ENCODE results near the gene ADAMTS18.
"Not testable (repeated sequence)": the region's sequence is repeated elsewhere in the genome, so short reads cannot be mapped to it uniquely, and the experiment has no call there.

The ADAMTS18 gene, protein sequence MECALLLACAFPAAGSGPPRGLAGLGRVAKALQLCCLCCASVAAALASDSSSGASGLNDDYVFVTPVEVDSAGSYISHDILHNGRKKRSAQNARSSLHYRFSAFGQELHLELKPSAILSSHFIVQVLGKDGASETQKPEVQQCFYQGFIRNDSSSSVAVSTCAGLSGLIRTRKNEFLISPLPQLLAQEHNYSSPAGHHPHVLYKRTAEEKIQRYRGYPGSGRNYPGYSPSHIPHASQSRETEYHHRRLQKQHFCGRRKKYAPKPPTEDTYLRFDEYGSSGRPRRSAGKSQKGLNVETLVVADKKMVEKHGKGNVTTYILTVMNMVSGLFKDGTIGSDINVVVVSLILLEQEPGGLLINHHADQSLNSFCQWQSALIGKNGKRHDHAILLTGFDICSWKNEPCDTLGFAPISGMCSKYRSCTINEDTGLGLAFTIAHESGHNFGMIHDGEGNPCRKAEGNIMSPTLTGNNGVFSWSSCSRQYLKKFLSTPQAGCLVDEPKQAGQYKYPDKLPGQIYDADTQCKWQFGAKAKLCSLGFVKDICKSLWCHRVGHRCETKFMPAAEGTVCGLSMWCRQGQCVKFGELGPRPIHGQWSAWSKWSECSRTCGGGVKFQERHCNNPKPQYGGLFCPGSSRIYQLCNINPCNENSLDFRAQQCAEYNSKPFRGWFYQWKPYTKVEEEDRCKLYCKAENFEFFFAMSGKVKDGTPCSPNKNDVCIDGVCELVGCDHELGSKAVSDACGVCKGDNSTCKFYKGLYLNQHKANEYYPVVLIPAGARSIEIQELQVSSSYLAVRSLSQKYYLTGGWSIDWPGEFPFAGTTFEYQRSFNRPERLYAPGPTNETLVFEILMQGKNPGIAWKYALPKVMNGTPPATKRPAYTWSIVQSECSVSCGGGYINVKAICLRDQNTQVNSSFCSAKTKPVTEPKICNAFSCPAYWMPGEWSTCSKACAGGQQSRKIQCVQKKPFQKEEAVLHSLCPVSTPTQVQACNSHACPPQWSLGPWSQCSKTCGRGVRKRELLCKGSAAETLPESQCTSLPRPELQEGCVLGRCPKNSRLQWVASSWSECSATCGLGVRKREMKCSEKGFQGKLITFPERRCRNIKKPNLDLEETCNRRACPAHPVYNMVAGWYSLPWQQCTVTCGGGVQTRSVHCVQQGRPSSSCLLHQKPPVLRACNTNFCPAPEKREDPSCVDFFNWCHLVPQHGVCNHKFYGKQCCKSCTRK (N-terminal part only)

DNA sequence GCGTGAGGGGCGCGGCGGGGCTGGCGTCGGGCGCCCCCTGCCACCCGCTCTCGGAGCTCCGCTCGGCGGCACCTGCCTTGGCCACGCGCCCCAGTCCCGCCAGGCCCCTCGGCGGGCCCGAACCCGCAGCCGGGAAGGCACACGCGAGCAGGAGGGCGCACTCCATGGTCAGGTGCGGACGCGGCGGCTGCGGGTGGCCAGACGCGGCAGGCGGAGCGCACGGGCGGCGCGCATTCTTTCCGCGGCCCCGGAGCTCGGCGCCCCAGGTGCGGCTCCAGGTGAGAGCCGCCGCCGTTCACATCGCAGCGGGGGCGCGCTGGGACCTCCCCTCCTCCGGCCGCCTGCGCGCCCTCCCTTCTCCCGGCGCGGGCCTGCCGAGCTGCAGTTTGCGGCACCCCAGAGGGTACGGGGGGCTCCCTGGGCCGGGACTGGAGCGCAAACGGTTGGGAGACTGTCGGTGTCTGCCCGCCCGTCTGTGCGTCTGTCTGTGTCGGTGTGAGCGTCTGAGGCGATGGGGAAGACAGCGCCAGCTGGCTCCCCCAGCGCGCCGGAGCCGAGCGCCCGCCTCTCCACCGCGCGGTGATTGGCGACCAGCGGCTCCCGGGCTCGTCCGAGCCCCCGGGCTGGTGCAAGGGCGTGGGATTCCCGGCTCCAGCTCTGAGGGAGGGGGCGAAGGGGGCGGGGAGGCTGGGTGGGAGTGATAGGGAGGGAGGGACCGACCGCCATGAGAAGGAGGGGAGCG is at the start of gene ADAMTS18:
TSS of gene ADAMTS18 (minus strand) at position 505 of the 742 bp plus-strand sequence. CDS start at position 166, 339 bp downstream.
- DNase-seq (ENCODE audit: low read depth) = no peak

DNA sequence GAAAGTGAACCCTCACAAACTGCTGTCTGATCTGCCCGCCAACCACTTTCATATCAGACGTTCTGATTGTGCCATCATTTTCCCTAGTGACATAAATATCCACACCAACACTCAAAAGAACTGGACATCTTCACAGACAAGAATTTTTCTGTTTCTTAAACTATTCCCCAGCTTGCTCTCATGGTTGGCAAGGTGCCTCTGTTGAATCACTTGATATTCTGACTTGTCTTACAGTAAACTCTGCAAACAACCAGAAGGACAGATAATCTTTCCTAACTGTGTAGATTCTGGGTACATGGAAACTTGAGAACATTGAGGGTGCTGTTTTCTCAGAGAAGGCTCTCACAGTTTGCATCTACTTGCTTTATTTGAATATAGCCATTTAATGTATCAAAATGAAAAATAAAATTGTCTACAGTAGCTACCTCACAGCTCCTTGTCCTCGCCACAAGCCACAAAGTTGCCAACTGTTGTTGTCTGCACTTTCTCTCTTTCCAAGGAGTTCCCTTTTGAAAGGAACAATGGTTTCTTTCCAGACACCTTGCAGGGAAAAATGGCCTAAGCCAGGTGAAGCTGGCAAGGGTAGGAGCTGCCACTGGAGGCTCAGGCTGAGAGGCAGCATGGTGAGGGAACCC is 46.0 kb upstream of the ADAMTS18 start:
- DNase-seq (ENCODE audit: low read depth) = no peak

DNA sequence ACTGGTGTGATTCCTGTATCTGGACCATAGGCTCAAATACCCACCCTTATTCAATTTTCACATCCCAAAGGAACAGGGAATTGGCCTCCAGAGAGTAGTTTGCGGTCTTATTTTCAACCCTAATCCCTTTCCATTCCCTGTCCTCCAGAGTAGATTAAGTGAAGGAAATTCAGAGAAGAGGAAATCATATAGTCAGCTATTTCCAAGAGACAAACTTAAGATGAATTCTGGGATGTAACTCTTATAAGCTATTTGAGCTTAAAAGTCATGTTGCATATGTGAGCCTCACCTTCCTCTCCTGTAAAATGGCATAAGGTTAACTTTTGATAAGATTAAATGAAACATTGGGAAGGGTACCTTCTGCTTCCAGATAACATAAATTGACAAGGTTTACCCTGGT is 37.4 kb upstream of the ADAMTS18 start:
- no peak for DNase-seq (ENCODE audit: low read depth)

DNA sequence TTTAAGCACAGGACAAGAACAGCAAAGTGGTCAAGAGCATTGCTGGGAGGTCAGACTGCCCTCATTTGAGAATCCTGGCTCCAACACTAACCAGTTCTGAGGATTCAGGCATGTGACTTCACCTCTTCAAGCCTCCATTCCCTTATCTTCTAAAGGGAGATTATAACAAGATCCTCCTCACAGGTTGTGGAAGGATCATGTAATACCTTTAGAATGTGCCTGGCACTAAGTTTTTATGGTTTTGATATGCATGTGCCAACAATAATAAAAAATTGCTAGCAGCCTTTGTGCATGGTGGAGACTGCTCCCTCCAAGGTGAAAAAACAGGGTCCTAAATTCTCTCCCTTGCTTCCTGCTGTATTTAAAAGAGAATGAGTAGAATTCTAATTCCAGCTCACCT is 36.0 kb upstream of the ADAMTS18 start:
- DNase-seq (ENCODE audit: low read depth) = no peak

DNA sequence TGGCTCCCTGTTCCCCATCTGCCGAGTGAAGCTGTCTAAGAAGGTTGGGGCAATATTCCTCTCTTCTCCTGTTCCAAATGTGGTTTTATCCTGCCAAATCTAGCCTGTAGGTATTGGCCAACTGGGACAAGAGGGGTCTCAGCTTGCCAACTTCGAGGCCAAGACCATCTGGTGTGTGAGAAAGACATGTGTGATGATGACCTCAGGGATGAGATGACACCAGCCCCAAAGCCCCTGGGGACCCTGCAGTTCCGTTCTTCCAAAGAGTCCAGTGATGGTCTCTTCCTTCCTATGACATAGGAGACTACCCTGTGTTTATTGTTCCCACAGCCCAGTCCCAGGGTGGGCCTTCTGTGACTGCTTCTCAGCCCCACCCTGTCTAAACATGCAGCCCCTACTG is 34.8 kb upstream of the ADAMTS18 start:
- DNase-seq (ENCODE audit: low read depth) = no peak

DNA sequence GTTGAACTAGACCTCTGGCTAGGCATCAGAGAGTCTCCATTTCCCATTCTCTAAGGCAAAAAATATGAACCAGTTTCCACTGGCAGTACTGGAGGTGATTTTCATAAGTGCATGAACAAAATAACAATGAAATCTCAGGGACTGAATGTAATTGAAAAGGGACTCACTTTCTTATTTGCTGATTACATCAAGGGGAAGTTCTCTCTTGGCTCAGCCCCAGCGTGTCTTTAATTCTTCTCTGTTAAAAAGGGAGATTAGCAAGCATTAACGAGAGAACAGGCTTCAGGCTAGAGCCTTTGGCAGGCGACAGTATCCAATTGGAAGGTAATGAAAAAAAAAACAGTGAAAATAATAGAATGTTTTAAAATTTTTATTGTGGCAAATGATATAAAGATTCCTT is 34.0 kb upstream of the ADAMTS18 start:
- DNase-seq (ENCODE audit: low read depth) = no peak

DNA sequence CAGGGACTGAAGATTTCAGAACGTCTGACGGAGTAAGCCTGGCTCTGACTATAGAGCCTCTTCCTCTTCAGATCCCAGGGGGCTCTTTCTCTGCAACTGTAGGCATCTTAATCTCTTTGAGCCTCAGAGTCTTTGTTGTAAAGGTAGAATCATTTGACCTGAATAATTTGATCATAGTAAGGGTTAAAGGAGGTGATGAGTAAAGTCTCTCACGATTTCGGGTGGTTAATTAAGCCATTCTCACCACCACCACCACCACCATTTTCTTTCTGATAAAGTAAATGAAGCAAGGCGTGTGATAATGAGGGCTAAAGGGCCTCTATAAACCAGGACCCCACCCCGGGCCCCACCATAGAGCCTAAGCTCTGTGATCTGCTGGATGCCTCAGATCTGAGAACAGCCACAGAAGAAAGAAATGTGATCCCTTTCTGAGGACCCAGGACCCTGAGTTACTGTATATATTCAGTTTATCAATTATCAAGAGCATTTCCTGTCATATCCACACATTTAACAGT is 33.0 kb upstream of the ADAMTS18 start:
- DNase-seq (ENCODE audit: low read depth) = no peak

DNA sequence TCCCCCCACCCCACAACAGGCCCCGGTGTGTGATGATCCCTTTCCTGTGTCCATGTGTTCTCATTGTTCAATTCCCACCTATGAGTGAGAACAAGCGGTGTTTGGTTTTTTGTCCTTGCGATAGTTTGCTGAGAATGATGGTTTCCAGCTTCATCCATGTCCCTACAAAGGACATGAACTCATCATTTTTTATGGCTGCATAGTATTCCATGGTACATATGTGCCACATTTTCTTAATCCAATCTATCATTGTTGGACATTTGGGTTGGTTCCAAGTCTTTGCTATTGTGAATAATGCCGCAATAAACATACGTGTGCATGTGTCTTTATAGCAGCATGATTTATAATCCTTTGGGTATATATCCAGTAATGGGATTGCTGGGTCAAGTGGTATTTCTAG is 28.8 kb upstream of the ADAMTS18 start:
- not testable (repeated sequence) for DNase-seq (ENCODE audit: low read depth)

DNA sequence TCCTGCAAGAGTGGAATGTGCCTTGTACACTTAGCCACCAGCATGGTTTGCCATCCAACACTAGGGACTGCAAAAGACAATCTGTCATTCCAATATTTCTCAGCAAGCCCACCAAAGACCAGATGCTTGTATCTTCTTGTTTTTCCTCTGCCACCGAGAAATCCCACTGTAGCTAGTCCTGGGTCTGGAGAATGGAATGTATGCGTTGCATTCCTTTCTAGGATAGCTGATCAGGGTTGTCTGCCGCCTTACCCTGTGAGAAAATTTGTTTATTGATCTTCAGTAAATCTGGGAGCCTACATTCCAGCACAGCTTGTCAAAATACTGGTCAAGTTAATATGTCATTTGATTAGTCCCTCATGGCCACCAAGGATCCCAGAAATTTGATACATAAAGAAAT is 28.1 kb upstream of the ADAMTS18 start:
- no peak for DNase-seq (ENCODE audit: low read depth)

DNA sequence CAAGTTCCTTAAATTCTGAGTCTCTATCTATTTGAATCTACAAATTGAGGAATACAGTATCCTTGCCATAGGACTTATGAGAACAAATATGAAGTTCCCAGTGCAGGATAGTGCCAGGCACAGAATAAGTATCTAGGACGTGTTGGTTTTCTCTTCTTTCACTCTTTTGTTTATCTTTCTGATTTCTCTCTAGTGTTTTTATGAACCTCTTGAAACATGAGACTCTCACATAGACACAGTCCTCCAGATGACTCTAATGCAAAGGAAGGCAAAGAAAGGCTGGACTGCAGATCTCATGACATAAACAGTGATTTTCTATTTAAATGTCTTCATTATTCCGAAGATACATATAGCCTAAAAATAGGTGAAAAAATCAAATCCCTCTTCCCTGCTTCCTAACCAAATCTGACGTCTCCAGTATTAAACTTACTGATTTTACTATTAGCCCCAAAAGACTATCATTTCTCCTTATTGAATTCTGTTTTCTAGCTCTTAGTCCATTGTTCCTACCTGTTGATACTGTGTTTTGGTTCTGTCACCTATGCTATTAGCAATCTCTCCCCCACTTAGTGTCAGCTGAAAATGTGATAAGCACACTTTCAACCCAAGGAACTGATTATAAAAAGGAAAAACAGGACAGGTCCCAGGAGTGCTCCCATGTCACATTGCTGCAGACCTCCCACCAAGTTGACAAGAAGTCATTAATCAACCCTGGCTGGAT is 24.9 kb upstream of the ADAMTS18 start:
- DNase-seq (ENCODE audit: low read depth) = no peak

DNA sequence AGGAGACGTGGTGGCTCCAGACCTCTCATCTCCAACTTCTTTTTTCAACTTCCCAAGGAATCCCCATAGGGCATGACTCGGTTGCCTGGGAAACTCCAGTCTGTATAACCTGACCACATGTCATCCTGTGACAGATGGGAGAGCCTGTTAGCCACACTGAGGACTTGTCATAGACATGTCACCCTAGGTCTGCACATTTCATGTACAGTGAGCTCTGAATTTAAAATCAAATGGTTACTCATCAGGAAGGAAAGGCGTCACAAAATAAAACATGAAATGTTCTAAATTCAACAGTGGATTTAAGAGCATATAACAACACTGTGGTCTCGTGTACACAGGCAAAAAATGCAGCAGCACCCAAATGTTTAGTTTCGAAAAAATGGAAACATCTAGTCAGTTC is 22.2 kb upstream of the ADAMTS18 start:
- DNase-seq (ENCODE audit: low read depth) = no peak

DNA sequence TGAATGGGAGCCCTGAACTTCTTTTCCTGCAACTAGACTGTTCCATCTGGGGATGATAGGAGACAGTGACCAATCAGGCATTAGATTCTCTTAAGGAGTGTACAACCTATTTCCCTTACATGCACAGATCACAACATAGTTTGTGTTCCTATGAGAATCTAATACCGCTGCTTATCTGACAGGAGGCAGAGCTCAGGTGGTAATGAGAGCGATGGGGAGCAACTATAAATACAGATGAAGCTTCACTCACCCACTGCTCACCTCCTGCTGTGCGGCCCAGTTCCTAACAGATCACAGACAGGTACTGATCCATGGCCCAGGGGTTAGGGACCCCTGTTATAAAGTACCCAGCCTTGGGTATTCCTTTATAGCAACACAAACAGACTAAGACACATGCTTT is 17.4 kb upstream of the ADAMTS18 start:
- no peak for DNase-seq (ENCODE audit: low read depth)

DNA sequence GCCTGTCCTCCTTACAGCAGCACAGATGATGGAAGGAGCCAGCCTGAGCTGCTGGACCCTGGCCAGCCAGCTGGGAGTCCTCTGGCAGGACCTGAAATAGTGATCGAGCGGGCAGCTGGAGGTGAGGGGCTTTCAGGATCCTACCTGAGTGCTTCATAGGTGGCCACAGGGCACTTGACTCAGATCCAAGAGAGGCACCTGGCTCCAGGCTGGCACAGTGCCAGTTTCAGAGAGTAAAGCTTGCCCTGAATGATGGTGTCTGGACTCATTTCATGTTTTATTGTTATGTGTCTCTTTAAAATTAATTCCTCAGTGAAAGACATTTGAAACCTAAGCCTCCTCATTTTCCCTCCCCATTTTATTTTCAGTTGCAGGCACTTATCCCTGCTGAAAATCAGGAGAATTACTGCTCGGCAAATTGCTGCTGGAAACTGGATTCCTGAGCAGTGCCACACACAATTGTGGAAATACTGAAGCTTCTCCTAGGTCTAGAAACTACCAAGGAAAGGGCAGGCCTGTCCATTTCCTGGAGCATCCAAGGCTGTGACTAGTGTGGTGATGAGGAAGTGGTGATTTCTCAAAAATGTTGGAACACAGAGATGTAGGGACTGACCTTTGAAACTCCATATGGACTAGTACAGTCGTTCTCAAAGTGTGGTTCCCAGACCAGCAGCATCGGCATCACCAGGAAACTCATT is 16.1 kb upstream of the ADAMTS18 start:
- DNase-seq (ENCODE audit: low read depth) = no peak

DNA sequence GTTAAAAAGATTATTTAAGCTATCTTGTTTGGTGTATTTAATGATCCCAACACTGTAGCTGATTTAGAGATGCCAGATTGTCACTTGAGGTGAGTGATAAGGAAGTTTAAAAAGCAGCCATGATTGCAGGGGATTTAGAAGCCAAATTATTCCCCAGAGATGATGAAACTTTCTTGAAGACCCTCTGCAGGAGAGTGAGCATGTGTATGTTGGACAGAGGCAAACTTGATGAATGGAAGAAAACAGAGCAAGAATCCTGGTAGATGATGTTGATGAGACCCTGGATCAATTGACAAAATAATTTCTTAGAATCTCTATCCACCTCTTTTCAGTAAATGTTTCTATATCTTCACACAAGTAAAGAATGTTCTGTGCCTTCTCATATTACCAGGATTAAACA is 14.4 kb upstream of the ADAMTS18 start:
- DNase-seq (ENCODE audit: low read depth) = no peak

DNA sequence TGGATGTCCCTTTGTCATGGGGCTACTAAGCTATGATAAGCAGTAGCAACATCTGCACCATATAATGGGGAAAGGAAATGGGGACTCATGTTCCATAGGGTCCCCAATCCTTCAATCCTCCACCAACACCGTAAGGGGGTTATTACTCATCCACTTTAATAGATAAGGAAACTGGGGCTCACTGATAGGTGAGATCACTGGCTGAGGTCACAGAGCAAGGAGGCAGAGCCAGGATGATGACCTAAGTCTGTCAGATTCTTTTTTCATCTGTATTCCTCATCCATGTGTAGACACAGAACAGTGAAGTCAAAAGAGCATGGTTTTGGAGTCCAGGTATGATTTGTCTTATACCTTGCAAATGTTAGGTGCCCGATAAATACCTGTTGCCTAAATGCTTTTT is 10.5 kb upstream of the ADAMTS18 start:
- no peak for DNase-seq (ENCODE audit: low read depth)

DNA sequence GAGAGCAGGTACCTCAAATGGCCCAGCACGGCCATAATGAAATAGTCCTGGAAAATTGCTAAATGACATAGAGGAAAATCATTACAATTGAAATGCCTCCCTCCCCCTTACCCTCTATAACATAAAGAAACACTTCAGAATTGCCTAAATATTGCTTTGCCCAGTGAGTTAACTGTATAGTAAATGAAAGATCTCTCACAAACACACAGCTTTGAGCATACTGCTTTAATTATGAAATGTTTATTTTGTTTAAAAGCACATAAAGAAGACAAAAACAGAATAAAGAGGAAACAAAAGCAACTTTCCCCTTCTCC is 9.3 kb upstream of the ADAMTS18 start:
- no peak for DNase-seq (ENCODE audit: low read depth)

DNA sequence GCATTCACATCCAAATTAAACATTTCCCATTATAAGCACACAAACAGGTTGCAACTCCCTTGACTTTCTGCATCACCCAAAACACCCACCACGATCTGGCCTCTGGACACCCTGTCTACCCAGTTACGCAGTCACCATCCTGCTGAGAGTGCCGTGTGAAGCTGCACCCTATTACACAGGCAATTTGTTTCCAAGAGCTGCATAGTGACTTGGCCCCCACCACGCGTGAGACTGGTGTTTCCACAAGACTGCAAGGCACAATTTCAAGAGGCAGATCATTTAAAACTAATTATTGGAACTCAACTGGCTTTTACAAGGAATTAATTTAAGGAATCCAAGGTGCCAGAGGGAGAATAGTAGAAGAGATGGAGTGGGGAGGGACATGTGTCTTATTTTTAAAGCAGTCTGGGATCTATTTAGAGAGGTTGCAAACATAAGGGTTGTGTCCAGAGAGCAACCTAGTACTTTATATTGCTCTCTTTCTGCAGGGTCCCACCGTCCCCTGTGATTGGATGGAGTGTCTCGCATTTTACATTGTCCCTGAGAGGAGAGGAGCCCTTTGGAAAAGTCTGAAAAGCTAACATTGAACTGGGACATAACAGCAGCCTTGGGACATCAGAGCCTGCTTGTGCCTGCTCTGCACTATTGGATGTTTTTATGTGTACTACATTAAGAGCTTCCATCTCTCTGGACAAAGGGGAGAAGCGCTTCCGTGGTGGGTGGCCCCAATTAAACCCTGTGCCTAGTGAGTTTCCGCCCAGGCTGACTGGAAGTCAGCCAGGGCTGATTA is 8.7 kb upstream of the ADAMTS18 start:
- DNase-seq (ENCODE audit: low read depth) = no peak

DNA sequence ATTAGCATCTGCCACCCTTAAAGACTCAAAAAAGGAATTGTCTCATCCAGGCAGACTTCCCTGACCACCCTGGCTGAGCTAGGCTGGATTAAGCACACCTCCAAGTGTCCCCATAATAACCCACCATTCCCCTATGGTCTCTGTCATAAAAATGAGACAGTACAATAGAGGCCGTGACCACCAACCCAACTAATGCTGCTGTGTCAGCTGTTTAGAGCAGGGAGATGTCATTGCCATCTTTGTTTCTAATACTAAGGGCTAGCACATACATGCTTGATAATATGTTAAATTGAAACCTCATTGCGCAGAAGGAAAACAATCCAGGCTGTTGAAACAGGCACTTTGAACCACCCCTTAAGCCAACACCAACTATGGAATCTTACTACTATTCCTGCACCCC is 7.2 kb upstream of the ADAMTS18 start:
- DNase-seq (ENCODE audit: low read depth) = no peak

DNA sequence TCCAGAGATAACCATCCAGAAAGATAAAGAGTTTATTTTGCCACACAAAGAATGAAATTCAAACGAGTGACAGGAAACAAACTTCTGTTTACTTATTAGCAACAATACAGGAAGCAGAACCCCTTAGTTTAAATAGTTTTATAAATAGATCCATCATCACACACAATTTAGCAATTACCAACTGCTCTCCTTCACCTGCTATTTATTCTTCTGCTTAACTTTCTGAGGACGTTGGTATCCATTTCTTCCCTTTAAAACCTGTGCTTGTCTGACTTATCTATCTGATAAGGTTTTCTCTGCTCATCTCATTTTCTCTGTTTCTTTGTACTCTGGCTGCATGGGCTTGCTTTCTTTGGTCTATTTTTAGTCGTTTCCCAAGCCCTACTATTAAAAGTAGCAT is 4.3 kb upstream of the ADAMTS18 start:
- DNase-seq (ENCODE audit: low read depth) = no peak

Measured in amniotic epithelial cell (primary cell).